NCI-H187 treated with DMSO at 0.1 percent for 48 hours (cell line): ENCODE measurements around the gene IFNB1.

Experiments used
- DNase-seq: peaks from one replicate; lab custom pipeline; 2025; lab: John Stamatoyannopoulos, UW

IFNB1 gene

GRCh38 chr9:21077781-21078180 lies at the start of gene IFNB1:
TSS of gene IFNB1 (minus strand) at chr9:21077942. CDS start at chr9:21077869, 73 bp downstream.
- no peak for DNase-seq

GRCh38 chr9:21121595-21122251 lies 44.0 kb upstream of the IFNB1 start:
- no peak for DNase-seq

GRCh38 chr9:21121079-21121478 lies 43.3 kb upstream of the IFNB1 start:
- DNase-seq = no peak

- DNase-seq = no peak
These were observed 41.5 kb upstream of the IFNB1 start for GRCh38 chr9:21119093-21119770.

- DNase-seq = no peak
These were observed 36.6 kb upstream of the IFNB1 start for GRCh38 chr9:21114311-21114710.

GRCh38 chr9:21110708-21111576 lies 33.2 kb upstream of the IFNB1 start:
- DNase-seq = peak; percentile 20

- no peak for DNase-seq
These were observed 27.0 kb upstream of the IFNB1 start for GRCh38 chr9:21104787-21105186.

- DNase-seq = no peak
These were observed 24.6 kb upstream of the IFNB1 start for GRCh38 chr9:21102305-21102704.

- no peak for DNase-seq
These were observed 20.1 kb upstream of the IFNB1 start for GRCh38 chr9:21097817-21098216.

- no peak for DNase-seq
These were observed 19.1 kb upstream of the IFNB1 start for GRCh38 chr9:21096901-21097255.

- DNase-seq = no peak
These were observed 18.6 kb upstream of the IFNB1 start for GRCh38 chr9:21096172-21096900.

GRCh38 chr9:21095561-21095960 lies 17.8 kb upstream of the IFNB1 start:
- DNase-seq = no peak

GRCh38 chr9:21086538-21086937 lies 8.8 kb upstream of the IFNB1 start:
- no peak for DNase-seq

- no peak for DNase-seq
These were observed 7.3 kb upstream of the IFNB1 start for GRCh38 chr9:21085005-21085404.

- DNase-seq = no peak
These were observed 6.6 kb upstream of the IFNB1 start for GRCh38 chr9:21084242-21084850.

GRCh38 chr9:21082671-21083070 lies 4.9 kb upstream of the IFNB1 start:
- DNase-seq = no peak

- DNase-seq = no peak
These were observed 4.3 kb upstream of the IFNB1 start for GRCh38 chr9:21081999-21082398.

- no peak for DNase-seq
These were observed 3.7 kb upstream of the IFNB1 start for GRCh38 chr9:21081451-21081850.

- no peak for DNase-seq
These were observed 3.1 kb upstream of the IFNB1 start for GRCh38 chr9:21080793-21081192.

- DNase-seq = no peak
These were observed 960 bp upstream of the IFNB1 start for GRCh38 chr9:21078702-21079101.

- no peak for DNase-seq
These were observed 2.3 kb downstream of the IFNB1 start for GRCh38 chr9:21075484-21075883.

- DNase-seq = no peak
These were observed 6.8 kb downstream of the IFNB1 start for GRCh38 chr9:21070906-21071305.
